ENCODE results near the gene NRF1.
A peak's percentile ranks its signal among the peaks of the same experiment; 100 is the strongest.
"Not testable (repeated sequence)": the region's sequence is repeated elsewhere in the genome, so short reads cannot be mapped to it uniquely, and the experiment has no call there.

NRF1 gene

GRCh38 chr7:129611246-129612111 lies at the start of gene NRF1:
Gene NRF1 (plus strand): TSS chr7:129611720. CDS start chr7:129657352, 45,632 bp downstream.
- peak; percentile 94 to 97 (median 97) for DNase-seq

DNA sequence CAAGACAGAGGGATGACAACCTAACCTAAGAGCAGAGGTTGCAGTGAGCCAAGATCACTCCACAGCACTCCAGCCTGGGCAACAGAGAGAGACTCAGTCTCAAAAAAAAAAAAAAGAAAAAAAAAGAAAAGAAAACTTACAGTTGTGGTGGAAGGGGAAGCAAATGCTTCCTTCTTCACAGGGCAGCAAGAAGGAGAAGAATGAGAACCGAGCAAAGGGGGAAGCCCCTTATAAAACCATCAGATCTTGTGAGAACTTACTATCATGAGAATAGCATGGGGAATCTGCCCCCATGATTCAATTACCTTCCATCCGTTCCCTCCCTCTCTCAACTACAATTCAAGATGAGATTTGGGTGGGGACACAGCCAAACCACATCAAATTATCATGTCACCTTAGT lies 45.2 kb upstream of the NRF1 start:
- not testable (repeated sequence) for DNase-seq

- no peak for DNase-seq
These were observed 44.1 kb upstream of the NRF1 start for GRCh38 chr7:129567377-129567776.

DNA sequence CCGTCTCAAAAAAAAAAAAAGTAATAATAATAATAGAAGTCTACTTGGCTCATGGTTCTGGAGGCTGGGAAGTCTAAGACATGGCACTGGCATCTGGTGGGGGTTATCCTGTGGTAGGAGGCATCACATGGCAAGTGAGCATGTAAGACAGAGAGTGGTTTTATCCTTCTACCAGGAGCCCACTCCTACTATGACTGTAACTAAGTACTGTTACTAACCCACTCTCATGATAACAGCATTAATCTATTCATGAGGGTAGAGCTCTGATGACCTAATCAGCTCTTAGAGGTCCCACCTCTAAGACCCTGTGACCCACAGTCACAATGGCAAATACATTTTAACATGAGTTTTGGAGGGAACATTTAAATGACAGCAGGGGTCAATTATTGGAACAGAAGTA lies 43.3 kb upstream of the NRF1 start:
- no peak for DNase-seq

DNA sequence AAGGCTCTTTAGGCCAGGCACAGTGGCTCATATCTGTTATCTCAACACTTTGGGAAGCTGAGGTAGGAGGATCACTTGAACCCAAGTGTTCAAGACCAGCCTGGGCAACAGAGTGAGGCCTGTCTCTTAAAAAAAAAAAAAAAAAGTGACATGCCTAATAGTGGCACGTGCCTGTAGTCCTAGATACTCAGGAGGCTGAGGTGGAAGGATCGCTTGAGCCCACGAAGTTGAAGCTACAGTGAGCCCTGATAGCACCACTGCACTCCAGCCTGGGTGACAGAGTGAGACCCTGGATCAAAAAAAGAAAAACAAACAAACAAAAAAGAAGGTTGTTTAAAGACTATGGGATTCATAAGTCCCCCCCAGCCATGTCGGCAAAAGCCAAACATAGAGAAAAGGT lies 42.2 kb upstream of the NRF1 start:
- DNase-seq = no peak

DNA sequence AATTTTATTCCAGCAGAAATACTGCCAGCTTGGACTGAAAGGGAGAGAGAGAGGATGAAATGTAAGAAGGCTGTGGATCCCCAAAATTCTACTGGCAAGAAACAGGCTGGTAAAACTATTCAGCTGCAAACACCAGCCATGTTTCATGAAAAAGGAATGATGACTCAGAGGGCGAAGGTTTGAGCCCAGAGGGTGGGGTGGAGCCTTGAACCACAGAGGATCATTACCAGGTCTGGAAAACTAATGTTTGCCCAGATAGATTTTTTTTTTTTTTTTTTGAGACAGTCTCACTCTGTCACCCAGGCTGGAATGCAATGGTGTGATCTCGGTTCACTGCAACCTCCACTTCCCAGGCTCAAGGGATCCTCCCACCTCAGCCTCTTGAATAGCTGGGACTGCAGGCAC lies 41.7 kb upstream of the NRF1 start:
- DNase-seq = no peak

- DNase-seq = no peak
These were observed 40.3 kb upstream of the NRF1 start for GRCh38 chr7:129571201-129571600.

GRCh38 chr7:129572205-129572604 lies 39.3 kb upstream of the NRF1 start:
- DNase-seq = no peak

- no peak for DNase-seq
These were observed 37.0 kb upstream of the NRF1 start for GRCh38 chr7:129574487-129574886.

- no peak for DNase-seq
These were observed 35.8 kb upstream of the NRF1 start for GRCh38 chr7:129575699-129576098.

- no peak for DNase-seq
These were observed 35.4 kb upstream of the NRF1 start for GRCh38 chr7:129576138-129576537.

- no peak for DNase-seq
These were observed 32.7 kb upstream of the NRF1 start for GRCh38 chr7:129578829-129579228.

GRCh38 chr7:129586179-129586578 lies 25.3 kb upstream of the NRF1 start:
- not testable (repeated sequence) for DNase-seq

DNA sequence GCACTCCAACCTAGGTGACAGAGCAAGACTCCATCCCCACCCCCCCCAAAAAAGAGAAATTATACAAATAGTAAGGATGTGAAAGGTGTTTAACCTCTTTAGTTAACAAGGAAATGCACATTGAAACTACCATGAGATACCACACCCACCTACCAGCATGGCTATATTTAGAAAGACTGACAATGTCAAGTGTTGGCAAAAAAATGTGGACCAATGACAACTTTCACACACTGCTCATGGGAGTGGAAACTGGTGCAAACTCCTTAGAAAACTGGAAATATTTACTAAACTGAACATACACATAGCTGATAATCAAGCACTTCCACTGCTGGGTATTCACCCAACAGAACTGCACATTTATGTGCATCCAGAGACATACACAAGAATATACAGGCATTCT lies 23.3 kb upstream of the NRF1 start:
- no peak for DNase-seq

- DNase-seq = no peak
These were observed 19.7 kb upstream of the NRF1 start for GRCh38 chr7:129591868-129592267.

- not testable (repeated sequence) for DNase-seq
These were observed 15.1 kb upstream of the NRF1 start for GRCh38 chr7:129596386-129596785.

DNA sequence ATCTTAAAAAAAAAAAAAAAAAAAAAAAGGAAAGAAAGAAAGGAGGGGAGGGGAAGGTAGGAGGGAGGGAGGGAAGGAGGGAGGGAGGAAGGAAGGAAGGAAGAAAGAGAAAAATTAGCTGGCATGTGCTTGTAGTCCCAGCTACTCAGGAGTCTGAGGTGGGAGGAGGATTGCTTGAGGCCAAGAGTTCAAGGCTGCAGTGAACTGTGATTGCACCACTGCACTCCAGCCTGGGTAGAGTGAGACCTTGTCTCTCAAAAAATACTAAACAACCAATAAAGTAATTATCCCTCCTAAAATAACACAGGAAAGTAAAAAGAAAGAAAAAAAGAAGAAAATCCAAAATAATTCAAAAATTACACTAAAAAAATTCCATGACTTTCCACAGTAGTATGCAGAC lies 13.8 kb upstream of the NRF1 start:
- no peak for DNase-seq

- DNase-seq = no peak
These were observed 12.3 kb upstream of the NRF1 start for GRCh38 chr7:129599174-129599573.

DNA sequence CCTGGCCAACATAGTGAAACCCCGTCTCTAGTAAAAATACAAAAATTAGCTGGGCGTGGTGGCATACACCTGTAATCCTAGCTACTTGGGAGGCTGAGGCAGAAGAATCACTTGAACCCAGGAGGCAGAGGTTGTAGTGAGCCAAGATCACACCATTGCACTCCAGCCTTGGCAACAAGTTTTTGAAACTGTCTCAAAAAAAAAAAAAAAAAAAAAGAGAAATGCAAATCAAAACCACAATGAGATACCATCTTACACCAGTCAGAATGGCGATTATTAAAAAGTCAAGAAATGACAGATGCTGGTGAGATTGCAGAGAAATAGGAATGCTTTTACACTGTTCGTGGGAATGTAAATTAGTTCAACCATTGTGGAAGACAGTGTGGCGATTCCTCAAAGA lies 7.9 kb upstream of the NRF1 start:
- not testable (repeated sequence) for DNase-seq

GRCh38 chr7:129604021-129604420 lies 7.5 kb upstream of the NRF1 start:
- DNase-seq = not testable (repeated sequence)

- peak in 1 of 3 experiments; percentile 37 for DNase-seq
These were observed 6.6 kb upstream of the NRF1 start for GRCh38 chr7:129604713-129605437.

- DNase-seq = no peak
These were observed 5.4 kb upstream of the NRF1 start for GRCh38 chr7:129605960-129606614.

DNA sequence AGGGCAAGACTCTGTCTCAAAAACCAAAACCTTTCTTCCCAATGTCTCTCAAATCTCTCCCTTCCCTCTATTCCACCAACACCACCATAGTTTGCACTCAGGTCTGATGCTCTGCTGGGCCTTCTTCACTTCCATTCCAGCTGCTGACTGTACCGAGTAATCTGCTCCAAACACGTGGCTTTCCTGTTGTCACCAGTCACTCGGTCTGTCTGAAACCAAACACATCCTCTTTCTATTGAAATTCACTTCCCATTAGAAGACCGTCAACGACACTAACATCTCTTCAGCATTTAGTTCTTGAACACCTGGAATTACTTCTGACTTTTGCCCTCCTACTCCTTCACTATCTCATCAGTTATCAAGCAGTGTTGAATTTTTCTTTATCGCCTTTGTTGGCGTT lies 4.7 kb upstream of the NRF1 start:
- DNase-seq = no peak
